HEK293T (cell line): ENCODE results near the gene IL15RA.

ENCODE experiments used
- BHLHE40 ChIP-seq: fragments of 450-650 bp; IDR thresholded peaks from 2 replicates; pipeline ENCODE4 v1.6.1; 2016; ENCODE audit warnings: mild to moderate bottlenecking, moderate library complexity, borderline replicate concordance
- FOXK2 ChIP-seq: fragments of 450-650 bp; IDR thresholded peaks from 2 replicates; pipeline ENCODE4 v1.6.1; 2016; ENCODE audit warnings: mild to moderate bottlenecking
- PKNOX1 ChIP-seq: fragments of 450-650 bp; IDR thresholded peaks from 2 replicates; pipeline ENCODE4 v1.6.1; 2016

DNA sequence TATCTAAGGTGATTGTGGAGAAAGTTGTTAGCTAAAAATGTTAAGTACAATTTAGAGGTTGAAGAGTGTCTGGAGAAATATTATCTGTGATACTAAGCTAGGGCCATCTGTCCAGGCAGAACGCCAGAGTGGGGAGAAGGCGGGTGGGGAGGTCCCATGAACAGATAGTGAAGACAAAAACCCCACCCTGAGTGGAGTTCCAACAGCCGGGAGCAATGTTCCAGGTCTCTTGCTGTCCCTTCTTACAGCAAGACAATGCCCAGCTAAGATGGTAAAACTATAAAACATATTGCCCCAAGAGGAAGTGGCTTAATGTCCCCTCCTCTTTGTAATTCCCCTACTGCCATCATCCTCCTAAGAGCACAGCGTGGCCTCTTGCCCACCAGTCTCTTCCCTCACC lies 10.4 kb upstream of the IL15RA start:
- TF ChIP-seq PKNOX1 (no peak), BHLHE40 (no peak), FOXK2 (no peak)
